DMS53 treated with DMSO at 0.1 percent for 48 hours (cell line): ENCODE measurements around the gene RCOR3.
"Not testable (repeated sequence)": the region's sequence is repeated elsewhere in the genome, so short reads cannot be mapped to it uniquely, and the experiment has no call there.

Experiments used
- DNase-seq: peaks from one replicate; lab custom pipeline; 2025; ENCODE audit not compliant: unreplicated experiment; lab: John Stamatoyannopoulos, UW

The RCOR3 gene

DNA sequence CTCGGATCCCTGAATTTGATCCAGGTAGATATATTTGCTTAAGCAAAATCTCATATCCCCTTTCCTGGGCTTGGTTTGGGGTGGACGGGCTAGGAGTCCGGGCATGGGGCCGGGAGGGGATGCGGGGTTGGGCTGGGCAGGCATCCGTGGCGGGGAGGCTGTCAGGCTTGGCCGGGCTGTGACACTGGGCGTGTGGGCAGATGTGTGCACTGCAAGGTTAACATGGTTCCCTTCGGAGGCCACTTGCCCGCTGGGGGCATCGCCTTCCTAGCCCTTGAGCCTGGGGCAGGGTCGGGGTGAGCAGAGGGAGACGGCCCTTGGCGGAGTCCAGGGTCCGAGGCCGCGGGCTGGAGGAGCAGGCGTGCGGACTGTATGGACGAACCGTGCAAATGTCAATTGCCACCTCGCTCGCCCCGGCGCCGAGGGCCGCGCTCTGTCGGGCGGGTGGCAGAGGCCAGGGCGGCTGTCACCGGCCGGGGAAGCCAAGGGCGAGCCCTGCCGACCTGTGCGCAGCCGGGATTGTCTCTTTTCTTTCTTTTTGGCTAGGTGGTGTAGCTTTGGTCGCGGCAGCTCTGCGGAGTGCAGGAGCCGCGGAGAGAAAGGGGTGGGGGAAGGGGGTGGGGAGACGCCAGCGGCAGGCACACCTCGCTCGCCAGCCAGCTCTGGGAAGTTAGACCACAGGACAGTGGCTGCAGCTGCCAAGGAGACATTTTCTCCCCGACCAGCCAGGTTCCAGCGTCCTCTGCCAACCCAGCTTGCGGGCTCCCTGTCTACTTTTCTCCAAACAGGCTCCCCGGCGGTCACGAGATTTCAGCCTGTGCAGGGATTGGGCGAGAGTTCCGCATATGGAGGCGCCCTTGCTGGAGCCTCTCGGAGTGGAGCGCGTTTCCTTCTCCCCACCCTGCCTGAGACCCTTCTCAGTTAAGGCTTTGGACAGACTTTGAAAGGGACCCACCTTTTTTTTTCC is 1.3 kb downstream of the RCOR3 start:
- DNase-seq, result peak; percentile 71

- no peak for DNase-seq
Observed at GRCh38 chr1:211261229-211261628, 2.1 kb downstream of the RCOR3 start.

DNA sequence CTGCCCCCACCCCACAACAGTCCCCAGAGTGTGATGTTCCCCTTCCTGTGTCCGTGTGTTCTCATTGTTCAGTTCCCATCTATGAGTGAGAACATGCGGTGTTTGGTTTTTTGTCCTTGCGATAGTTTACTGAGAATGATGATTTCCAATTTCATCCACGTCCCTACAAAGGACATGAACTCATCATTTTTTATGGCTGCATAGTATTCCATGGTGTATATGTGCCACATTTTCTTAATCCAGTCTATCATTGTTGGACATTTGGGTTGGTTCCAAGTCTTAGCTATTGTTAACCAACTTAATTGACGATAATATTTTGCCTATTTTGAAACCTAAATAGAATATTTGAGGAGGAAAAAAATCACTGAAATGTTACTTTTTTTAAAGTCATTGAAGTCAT is 3.9 kb downstream of the RCOR3 start:
- DNase-seq, result not testable (repeated sequence)

- no peak for DNase-seq
Observed at GRCh38 chr1:211267204-211267857, 8.2 kb downstream of the RCOR3 start.

DNA sequence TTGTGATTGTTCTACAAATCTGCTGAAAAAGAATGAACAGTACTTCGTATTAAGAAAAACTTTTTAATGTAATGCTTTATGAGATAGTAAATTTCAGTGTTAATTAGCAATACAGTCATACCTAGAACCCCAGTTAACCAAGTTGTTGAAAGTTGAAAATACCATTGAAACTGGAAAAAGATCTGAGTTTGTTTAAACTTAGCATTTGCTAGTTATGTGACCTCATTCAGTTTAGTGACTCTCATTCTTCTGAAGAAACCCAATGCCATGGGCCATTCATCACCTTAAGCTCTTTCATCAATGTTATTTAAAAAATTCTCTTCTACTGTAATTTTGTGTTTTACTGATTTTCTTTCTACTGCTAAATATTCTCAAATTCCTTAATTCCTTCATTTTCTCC is 20.2 kb downstream of the RCOR3 start:
- DNase-seq, result no peak

- DNase-seq, result no peak
Observed at GRCh38 chr1:211280910-211281309, 21.7 kb downstream of the RCOR3 start.

DNA sequence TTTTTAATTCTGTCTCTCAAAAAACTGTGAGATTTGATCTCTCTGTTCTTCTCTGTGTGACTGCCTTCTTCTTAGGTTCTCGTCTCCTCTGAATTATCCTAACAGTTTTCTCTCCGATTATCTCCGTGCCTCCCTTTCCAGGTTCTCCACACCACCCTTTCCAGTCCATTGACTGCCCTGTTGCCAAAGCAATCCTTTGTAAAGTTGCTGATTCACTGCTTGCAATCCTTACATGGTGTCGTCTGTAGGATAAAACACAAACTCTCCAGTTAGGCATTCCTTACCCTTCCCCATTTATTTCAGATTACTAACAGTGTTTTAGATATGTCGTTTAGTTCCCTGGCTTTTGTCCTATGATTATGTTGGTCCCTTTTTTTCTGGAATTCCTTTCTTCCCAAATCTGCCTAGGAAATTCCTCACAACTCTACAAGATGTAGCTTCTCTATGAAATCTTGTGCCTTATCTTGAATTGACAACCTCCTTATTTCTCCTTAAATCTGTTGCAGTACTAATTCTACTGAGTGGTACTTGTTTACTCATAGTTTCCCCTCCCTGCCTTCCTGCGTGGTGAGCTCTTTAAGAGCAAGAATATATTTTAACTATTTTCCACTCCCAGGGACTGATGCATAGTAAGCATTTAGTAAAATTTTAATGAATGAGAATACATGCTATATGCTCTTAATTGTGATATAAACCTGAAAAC is 22.3 kb downstream of the RCOR3 start:
- no peak for DNase-seq

- no peak for DNase-seq
Observed at GRCh38 chr1:211282023-211282373, 22.8 kb downstream of the RCOR3 start.

GRCh38 chr1:211285196-211285595 is 26.0 kb downstream of the RCOR3 start:
- DNase-seq, result no peak

DNA sequence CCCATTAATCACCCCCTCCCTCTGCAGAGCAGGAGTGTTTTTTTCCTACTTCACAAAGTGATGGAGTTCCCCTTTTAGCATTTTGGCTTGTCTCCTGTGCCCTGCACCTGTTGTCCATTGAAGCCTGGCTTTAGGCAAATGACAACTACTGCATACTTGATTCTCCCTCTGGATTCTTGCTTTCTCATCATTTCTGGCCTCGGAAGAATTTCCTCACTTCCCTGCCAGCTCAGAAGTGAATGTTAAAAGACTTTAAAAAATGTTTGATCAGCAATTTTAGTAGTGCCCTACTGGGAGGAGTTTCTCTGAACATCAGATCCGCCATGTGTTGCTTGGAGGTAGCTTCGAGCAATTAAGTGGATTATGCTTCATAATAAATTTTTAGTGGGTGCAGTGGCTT is 28.1 kb downstream of the RCOR3 start:
- DNase-seq, result no peak

GRCh38 chr1:211292411-211292810 is 33.2 kb downstream of the RCOR3 start:
- DNase-seq, result no peak

DNA sequence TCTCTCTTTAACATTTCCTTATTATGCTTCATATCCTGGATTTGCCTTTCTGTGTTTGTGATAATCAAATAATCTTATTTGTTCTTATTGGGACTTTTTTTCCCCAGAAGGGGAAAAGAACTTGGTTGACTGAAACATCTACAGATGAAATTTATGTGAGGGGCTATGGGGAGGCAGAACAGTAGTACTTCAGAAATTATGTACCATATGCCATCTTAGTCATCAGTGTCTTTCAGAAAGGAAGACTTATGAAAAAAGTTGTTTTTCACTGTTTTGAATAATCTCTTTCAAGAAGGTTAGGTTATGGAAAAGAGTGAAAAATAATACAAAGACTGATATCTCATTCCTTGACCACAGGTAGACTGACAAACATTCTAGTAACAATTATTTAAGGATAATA is 37.2 kb downstream of the RCOR3 start:
- no peak for DNase-seq

DNA sequence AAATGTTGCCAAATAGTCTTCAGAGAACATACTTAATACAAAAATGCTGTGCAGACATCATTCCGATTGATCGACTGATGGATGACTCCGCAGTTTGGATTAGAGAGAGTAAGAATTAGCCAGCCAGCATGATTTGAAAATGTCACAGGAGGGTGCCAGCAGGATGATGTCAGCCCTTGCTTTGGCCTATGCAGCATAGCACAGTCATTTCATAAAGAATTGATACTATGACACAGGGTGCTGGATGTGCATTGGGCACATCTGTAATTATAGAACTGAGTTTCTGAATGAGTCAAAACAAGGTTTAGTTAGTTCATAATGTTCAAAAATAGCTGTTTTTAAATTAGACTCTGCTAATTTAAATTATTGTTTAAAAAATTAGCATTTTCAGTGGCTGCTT is 45.9 kb downstream of the RCOR3 start:
- DNase-seq, result no peak

DNA sequence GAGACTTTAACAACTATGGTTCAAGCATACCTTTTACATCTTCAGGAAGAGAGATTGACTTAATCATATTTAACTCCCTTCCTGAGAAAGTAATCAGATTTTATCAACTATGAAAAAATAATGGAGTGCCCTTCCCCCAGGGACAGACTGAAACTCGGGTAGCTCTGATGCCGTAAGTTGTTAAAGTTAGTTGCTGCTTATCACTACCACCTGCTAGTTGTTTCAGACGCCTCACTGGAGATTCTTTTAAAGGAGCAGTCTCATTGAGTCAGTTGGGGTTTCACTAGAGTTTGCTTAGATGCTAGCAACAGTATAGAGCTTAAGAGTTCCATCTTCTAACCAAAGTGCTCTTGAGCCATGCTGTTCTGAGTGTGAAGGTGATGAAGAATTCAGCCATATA is 50.5 kb downstream of the RCOR3 start:
- DNase-seq, result no peak

- no peak for DNase-seq
Observed at GRCh38 chr1:211313392-211313791, 54.2 kb downstream of the RCOR3 start.

- DNase-seq, result no peak
Observed at GRCh38 chr1:211318576-211319280, 59.6 kb downstream of the RCOR3 start.

GRCh38 chr1:211319892-211320291 is 60.7 kb downstream of the RCOR3 start:
- DNase-seq, result no peak

GRCh38 chr1:211320980-211321379 is 61.8 kb downstream of the RCOR3 start:
- DNase-seq, result no peak

DNA sequence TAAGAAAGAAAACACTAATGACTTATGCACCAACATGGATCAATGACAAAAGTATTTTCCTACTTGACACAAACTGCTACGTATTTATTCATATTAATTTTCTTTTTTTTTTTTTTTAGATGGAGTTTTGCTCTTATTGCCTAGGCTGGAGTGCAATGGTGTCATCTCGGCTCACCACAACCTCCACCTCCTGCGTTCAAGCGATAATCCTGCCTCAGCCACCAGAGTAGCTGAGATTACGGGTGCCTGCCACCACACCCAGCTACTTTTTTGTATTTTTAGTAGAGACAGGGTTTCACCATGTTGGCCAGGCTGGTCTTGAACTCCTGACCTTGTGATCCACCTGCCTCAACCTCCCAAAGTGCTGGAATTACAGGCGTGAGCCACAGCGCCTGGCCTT is 62.5 kb downstream of the RCOR3 start:
- DNase-seq, result not testable (repeated sequence)

- DNase-seq, result peak; percentile 80
Observed at GRCh38 chr1:211323156-211324063, 64.2 kb downstream of the RCOR3 start.
